IPS DF 6.9 (cell line): ENCODE results near the gene EEFSEC.

Source experiments
- DNase-seq: peaks from one replicate; pipeline ENCODE4 v3.0.0-alpha.2; 2013; ENCODE audit warnings: low read depth, low spot score
- H3K27ac ChIP-seq: one replicate; pipeline ENCODE4 v1.5.1; 2013; ENCODE audit warnings: low read length, control low read depth
- H3K27me3 ChIP-seq: 2 replicates; pipeline ENCODE4 v1.6.1; 2013; ENCODE audit warnings: mild to moderate bottlenecking, low read length; ENCODE audit not compliant: control insufficient read depth, insufficient read depth
- H3K36me3 ChIP-seq: 2 replicates; pipeline ENCODE4 v1.6.1; 2013; ENCODE audit warnings: low read length; ENCODE audit not compliant: control insufficient read depth, insufficient read depth
- H3K4me1 ChIP-seq: 2 replicates; pipeline ENCODE4 v1.6.1; 2013; ENCODE audit warnings: low read length; ENCODE audit not compliant: control insufficient read depth, insufficient read depth
- H3K4me3 ChIP-seq: 2 replicates; pipeline ENCODE4 v1.5.1; 2013; ENCODE audit warnings: mild to moderate bottlenecking, low read length
- H3K9me3 ChIP-seq: 2 replicates; pipeline ENCODE4 v1.6.1; 2013; ENCODE audit warnings: low read length, inconsistent platforms; ENCODE audit not compliant: control insufficient read depth, insufficient read depth
- WGBS: extraction: QIAGEN DNeasy Blood & Tissue Kit; methylation state at CpG from one replicate; pipeline ENCODE4 v1.1.7; 2013; ENCODE audit warnings: mixed read lengths, missing lambda C conversion rate; ENCODE audit not compliant: insufficient read length, insufficient coverage; 5-methylcytosine and 5-hydroxymethylcytosine counted together

Gene EEFSEC

GRCh38 chr3:128353991-128354687 lies 200.9 kb downstream of the EEFSEC start:
- H3K36me3 ChIP-seq: no peaks in the 10 kb centered on the region
- H3K4me3 ChIP-seq: no peak overlapping the region
- no peaks in the 10 kb centered on the region for H3K27me3 ChIP-seq
- no peak for DNase-seq
- H3K4me1 ChIP-seq: peaks cover 3% of the 10 kb centered on the region
- WGBS: no CpG with 5 or more reads among the region's 10 CpGs
- H3K9me3 ChIP-seq: no peaks in the 10 kb centered on the region
- no peak overlapping the region for H3K27ac ChIP-seq

GRCh38 chr3:128354788-128355542 lies 201.7 kb downstream of the EEFSEC start:
- WGBS: no CpG with 5 or more reads among the region's 13 CpGs
- H3K36me3 ChIP-seq: no peaks in the 10 kb centered on the region

GRCh38 chr3:128355543-128355919 lies 202.2 kb downstream of the EEFSEC start:
- Histone ChIP-seq H3K9me3 (no peaks in the 10 kb centered on the region), H3K4me1 (no peaks in the 10 kb centered on the region), H3K27me3 (no peaks in the 10 kb centered on the region), H3K4me3 (no peak overlapping the region), H3K36me3 (no peaks in the 10 kb centered on the region), H3K27ac (no peak overlapping the region)
- DNase-seq: no peak
- no CpG with 5 or more reads among the region's 2 CpGs for WGBS

More at GRCh38 chr3:128354788-128355542, 201.7 kb downstream of the EEFSEC start:
- no peak overlapping the region for H3K27ac ChIP-seq
- H3K4me1 ChIP-seq: no peaks in the 10 kb centered on the region
- DNase-seq: no peak
- no peaks in the 10 kb centered on the region for H3K27me3 ChIP-seq
- H3K4me3 ChIP-seq: no peak overlapping the region
- no peaks in the 10 kb centered on the region for H3K9me3 ChIP-seq

- no peaks in the 10 kb centered on the region for H3K36me3 ChIP-seq
- H3K27ac ChIP-seq: no peak overlapping the region
- no peak for DNase-seq
- no peak overlapping the region for H3K4me3 ChIP-seq
- H3K27me3 ChIP-seq: no peaks in the 10 kb centered on the region
- H3K4me1 ChIP-seq: no peaks in the 10 kb centered on the region
- H3K9me3 ChIP-seq: no peaks in the 10 kb centered on the region
- WGBS: no CpG with 5 or more reads among the region's 1 CpG
Observed at GRCh38 chr3:128356822-128357221, 203.5 kb downstream of the EEFSEC start.

GRCh38 chr3:128357538-128357937 lies 204.3 kb downstream of the EEFSEC start:
- Histone ChIP-seq H3K9me3 (no peaks in the 10 kb centered on the region), H3K4me3 (no peak overlapping the region), H3K27me3 (no peaks in the 10 kb centered on the region), H3K36me3 (no peaks in the 10 kb centered on the region), H3K27ac (no peak overlapping the region), H3K4me1 (no peaks in the 10 kb centered on the region)
- no CpG with 5 or more reads among the region's 6 CpGs for WGBS
- no peak for DNase-seq

- no peaks in the 10 kb centered on the region for H3K36me3 ChIP-seq
- DNase-seq: no peak
- H3K4me3 ChIP-seq: no peak overlapping the region
- no peaks in the 10 kb centered on the region for H3K9me3 ChIP-seq
- no peaks in the 10 kb centered on the region for H3K27me3 ChIP-seq
- H3K4me1 ChIP-seq: no peaks in the 10 kb centered on the region
- no CpG with 5 or more reads among the region's 17 CpGs for WGBS
- no peak overlapping the region for H3K27ac ChIP-seq
Observed at GRCh38 chr3:128358156-128358895, 205.0 kb downstream of the EEFSEC start.

- H3K4me3 ChIP-seq: no peak overlapping the region
- DNase-seq: no peak
- no peaks in the 10 kb centered on the region for H3K9me3 ChIP-seq
- no peaks in the 10 kb centered on the region for H3K36me3 ChIP-seq
- H3K27me3 ChIP-seq: no peaks in the 10 kb centered on the region
- no peaks in the 10 kb centered on the region for H3K4me1 ChIP-seq
- no CpG with 5 or more reads among the region's 6 CpGs for WGBS
- no peak overlapping the region for H3K27ac ChIP-seq
Observed at GRCh38 chr3:128359060-128359664, 205.9 kb downstream of the EEFSEC start.

GRCh38 chr3:128359846-128360642 lies 206.8 kb downstream of the EEFSEC start:
- Histone ChIP-seq H3K4me1 (no peaks in the 10 kb centered on the region), H3K4me3 (no peak overlapping the region), H3K9me3 (no peaks in the 10 kb centered on the region), H3K27ac (no peak overlapping the region), H3K27me3 (no peaks in the 10 kb centered on the region), H3K36me3 (no peaks in the 10 kb centered on the region)
- DNase-seq: no peak
- no CpG with 5 or more reads among the region's 8 CpGs for WGBS

GRCh38 chr3:128360705-128361271 lies 207.5 kb downstream of the EEFSEC start:
- no CpG with 5 or more reads among the region's 6 CpGs for WGBS
- Histone ChIP-seq H3K27ac (no peak overlapping the region), H3K4me1 (no peaks in the 10 kb centered on the region), H3K27me3 (no peaks in the 10 kb centered on the region), H3K9me3 (no peaks in the 10 kb centered on the region), H3K4me3 (no peak overlapping the region), H3K36me3 (no peaks in the 10 kb centered on the region)
- DNase-seq: no peak
